DMS153 treated with DMSO at 0.1 percent for 48 hours (cell line): ENCODE measurements around the gene PLD6.
"Not testable (repeated sequence)": the region's sequence is repeated elsewhere in the genome, so short reads cannot be mapped to it uniquely, and the experiment has no call there.

Experiments
- DNase-seq: peaks from one replicate; lab custom pipeline; 2025; ENCODE audit not compliant: unreplicated experiment; lab: John Stamatoyannopoulos, UW

PLD6 gene

GRCh38 chr17:17201907-17202306 lies 4.2 kb downstream of the PLD6 start:
- no peak for DNase-seq

- DNase-seq: no peak
Observed at GRCh38 chr17:17201271-17201670, 4.9 kb downstream of the PLD6 start.

DNA sequence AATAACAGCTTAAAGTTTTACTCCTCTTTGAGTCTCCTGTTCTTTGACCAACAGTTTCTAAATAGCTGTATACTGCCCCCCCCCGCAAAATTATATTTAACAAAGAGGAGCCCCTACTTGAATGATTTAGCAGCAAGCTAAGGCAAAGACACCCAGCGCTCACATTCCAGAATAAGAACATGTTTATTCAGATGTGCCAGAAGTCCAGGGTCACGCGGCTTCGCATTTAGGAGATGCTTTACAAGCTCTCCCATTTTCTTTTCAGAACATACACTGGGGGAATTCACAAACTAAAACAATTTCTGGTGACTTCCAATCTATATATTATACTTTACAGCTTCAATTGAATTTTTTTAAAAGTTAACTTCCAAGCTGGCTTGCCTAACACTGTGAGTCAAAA lies 5.3 kb downstream of the PLD6 start:
- no peak for DNase-seq

GRCh38 chr17:17200311-17200710 lies 5.8 kb downstream of the PLD6 start:
- no peak for DNase-seq

GRCh38 chr17:17198281-17198680 lies 7.9 kb downstream of the PLD6 start:
- DNase-seq: no peak

DNA sequence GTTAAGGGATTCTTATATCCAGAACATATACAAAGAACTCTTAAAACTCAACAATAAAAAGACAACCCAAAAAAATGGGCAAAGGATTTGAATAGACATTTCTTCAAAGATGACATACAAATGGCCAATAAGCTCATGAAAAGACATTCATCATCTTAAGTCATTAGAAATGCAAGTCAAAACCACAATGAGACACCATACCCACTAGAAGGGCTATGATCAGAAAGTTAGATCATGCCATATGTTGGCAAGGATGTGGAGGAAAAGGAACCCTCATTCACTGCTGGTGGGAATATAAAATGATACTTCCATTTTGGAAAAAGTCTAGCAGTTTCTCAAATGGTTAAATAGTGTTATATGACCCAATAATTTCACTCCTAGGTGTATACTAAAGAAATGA lies 9.4 kb downstream of the PLD6 start:
- DNase-seq: no peak

DNA sequence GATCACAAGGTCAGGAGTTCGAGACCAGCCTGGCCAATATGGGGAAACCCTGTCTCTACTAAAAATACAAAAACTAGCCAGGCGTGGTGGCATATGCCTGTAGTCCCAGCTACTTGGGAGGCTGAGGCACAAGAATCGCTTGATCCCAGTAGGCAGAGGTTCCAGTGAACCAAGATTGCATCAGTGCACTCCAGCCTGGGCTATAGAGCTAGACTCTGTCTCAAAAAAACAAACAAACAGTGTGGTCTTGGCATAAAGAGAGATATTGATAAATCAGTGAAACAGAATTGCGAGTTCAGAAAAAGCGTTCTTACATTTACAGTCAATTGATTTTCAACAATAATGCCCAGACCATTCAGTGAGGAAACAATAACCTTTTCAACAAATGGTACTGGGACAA lies 10.7 kb downstream of the PLD6 start:
- not testable (repeated sequence) for DNase-seq

DNA sequence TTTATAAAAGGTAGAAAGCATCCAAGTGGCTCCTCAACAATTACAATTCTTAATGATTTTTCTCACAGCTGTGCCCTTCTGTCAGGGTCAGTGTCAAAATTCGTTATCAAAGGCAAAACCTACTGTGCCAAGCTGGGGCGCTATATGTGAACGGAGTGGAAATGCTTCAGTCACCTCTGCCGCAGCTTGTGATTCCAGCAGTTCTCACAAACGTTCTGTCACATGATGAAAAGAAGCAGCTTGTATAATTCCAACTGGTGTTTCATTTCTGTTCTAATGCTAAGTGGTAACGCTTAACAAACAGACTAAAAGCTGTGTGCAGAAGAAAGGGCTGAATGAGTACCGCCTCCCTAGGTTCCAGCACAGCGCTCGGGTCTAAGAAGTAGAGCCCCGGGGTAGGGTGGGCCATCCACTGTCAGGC lies 14.2 kb downstream of the PLD6 start:
- no peak for DNase-seq

DNA sequence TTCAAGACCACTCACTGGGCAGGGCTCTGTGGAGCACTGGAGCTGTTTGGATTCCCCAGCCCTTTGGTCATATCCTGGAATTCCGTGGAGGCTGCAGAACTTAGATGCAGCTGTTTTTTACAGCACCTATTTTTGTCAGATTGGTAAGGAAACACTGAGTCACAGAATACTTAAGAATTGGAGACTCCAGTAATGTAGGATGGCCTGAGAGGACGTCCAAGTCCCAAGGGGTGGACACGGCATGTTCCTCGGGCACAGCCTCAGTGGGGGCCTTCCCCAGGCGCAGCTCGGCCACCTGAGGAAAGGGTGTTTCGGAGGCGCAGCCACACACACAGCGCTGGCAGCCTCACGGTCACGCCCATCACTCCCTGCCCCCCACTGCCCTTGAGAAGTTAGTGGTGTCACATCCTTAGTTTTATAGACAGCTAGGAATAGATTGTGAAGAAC lies 14.8 kb downstream of the PLD6 start:
- no peak for DNase-seq

DNA sequence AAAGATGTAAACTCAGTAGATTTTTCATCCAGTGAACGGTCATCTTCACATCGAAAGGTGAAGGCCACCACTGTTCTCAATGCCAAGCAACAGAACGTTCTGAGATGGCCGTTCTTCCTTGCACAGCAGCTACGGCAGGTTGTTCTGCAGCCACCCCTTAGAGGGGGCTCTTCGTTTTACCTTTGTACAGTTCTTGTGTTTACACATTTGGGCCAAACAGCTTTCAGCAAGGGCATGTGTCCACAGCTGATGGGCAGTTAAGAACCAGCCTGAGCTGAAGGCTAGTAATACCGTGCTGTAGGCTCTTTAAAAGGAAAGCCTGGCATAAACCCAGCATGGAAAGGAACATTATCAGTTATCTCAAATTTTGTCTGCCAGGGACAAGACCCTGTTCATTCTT lies 15.9 kb downstream of the PLD6 start:
- DNase-seq: no peak

- DNase-seq: no peak
Observed at GRCh38 chr17:17189559-17189958, 16.6 kb downstream of the PLD6 start.

- DNase-seq: no peak
Observed at GRCh38 chr17:17188586-17188985, 17.5 kb downstream of the PLD6 start.

- DNase-seq: no peak
Observed at GRCh38 chr17:17186551-17187505, 19.3 kb downstream of the PLD6 start.

GRCh38 chr17:17186051-17186450 lies 20.1 kb downstream of the PLD6 start:
- no peak for DNase-seq

GRCh38 chr17:17184985-17185757 lies 21.0 kb downstream of the PLD6 start:
- not testable (repeated sequence) for DNase-seq

DNA sequence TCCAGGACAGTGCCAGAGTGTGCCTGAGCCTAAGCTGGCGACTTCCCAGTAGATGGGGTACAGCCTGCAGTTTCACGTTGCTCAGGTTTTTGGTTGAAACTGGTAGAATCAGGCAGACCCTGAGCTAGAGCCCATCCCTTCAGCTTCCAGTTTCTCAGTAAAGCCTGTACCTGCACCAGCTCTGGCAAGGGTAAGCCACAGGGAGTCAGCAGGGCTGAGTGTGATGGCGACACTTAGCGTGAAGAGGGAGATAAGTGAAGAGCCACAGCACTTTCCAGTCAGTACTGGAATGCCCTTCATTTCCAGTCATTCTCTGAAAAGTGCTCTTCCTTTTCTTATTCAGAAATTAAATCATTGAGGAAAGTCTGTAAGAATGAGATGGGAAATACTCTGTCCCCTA lies 22.4 kb downstream of the PLD6 start:
- DNase-seq: no peak

- DNase-seq: no peak
Observed at GRCh38 chr17:17182598-17183136, 23.5 kb downstream of the PLD6 start.

GRCh38 chr17:17181666-17182597 lies 24.2 kb downstream of the PLD6 start:
- no peak for DNase-seq

DNA sequence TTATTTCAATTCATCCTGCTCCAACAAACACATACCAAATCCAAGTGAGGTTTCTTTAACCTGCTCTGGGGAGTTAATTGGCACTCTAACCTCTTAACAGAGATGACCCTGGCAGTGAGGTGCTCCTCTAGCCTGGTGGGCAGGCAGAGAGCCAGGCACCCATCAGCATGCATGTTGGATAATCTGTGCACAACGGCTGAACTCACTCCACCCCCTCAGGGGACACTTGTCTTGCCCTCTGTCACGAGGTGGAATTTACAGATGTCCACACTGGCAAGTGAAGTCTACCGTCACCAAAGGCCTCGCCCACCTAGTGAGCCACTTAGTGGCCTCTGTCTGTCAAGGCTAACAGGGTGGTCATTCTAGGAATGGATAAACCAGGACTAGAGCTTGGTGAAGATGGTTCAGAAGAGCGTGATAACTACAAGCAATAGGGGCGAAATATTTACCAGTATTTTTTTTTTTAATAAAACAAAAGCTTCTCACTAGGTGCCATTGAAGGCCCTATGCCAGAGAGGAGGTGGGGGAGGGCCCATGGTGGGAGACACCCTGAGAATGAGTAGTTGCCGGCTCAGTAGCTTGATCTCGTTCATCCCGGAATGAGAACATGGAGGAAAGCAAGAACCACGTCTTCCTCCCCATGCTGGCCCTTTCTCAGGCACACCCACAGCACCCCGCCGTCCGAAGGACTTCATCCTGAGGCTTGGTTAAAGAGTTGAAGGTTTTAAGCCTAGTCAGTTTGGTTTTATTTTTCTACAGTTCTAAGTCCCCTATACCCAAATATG lies 25.2 kb downstream of the PLD6 start:
- DNase-seq: no peak

DNA sequence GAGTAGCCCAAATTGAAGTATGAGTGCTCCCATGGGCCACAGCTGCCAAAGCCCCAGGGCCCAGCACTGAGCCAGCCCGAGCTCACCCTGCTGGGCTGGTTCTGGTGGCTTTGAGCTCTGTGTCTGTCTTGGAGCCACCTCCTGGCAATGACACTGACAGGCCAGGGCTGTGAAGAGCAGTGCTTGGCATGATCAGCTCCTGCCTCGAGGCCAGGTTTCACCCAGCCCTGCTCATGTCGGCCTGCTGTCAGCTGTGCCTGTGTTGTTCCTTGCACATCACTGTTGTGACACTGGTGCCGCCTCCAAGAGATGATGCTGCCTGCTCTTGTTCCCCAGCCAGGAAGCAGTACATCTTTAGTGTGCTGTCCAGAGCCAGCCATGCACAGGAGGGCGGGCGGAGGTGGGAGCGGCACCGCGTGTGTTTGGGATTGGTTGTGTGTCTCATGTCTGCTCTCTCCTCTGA lies 26.0 kb downstream of the PLD6 start:
- DNase-seq: no peak
